ENCODE data around the gene ADAMTSL5. TPM values are rescaled to one million over a fixed set of nuclear protein-coding genes. Genes with fewer than 3 reads are reported as not detected.

ADAMTSL5 gene
- total RNA-seq, 4 donors from 2014 or later: 0.83 to 4.1 (median 2.4) TPM

DNA sequence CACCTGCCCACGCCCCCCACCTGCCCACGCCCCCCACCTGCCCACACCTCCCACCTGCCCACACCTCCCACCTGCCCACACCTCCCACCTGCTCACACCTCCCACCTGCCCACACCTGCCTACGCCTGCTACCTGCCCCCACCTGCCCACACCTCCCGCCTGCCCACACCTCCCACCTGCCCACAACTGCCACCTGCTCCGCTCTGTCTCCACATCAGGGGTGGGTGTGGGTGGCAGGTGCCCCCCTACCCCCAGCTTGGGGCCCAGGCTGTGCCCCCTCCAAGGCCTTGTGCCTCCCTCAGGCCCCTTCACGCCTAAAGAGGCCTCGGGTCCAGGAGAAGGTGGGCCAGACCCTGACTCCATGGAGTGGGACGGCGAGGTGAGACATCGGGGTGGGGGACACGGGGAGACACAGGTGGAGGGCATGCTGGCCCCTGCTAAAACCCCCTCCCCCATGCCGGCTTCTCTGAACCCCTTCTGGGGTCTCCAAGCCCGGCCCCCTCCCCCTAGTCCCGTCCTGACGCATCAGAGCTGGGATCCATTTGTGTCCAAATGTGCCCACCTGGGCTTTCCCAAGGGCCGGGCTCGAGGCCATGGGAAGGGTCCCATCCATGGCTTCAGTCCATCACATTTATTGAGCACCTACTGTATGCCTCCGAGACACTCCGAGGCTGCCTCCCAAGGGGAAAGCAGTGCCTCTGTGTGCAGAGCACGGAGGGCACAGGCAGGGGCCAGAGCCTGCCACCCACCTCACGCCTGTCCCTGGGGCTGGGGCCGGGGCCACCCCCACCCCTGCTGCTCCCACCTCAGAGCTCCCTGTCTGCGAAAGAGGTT lies 16.0 kb upstream of the ADAMTSL5 start:
- DNase-seq (ENCODE audit: low spot score in 2 of 2): no peak
- 83% methylated on average over 5 of the region's 23 CpGs for WGBS
- H3K4me3 ChIP-seq: no peak overlapping the region
- no peak overlapping the region for H3K27ac ChIP-seq
- H3K9me3 ChIP-seq: no peaks in the 10 kb centered on the region
- H3K4me1 ChIP-seq: peaks cover 6% of the 10 kb centered on the region
- TF ChIP-seq, protein P1, sequence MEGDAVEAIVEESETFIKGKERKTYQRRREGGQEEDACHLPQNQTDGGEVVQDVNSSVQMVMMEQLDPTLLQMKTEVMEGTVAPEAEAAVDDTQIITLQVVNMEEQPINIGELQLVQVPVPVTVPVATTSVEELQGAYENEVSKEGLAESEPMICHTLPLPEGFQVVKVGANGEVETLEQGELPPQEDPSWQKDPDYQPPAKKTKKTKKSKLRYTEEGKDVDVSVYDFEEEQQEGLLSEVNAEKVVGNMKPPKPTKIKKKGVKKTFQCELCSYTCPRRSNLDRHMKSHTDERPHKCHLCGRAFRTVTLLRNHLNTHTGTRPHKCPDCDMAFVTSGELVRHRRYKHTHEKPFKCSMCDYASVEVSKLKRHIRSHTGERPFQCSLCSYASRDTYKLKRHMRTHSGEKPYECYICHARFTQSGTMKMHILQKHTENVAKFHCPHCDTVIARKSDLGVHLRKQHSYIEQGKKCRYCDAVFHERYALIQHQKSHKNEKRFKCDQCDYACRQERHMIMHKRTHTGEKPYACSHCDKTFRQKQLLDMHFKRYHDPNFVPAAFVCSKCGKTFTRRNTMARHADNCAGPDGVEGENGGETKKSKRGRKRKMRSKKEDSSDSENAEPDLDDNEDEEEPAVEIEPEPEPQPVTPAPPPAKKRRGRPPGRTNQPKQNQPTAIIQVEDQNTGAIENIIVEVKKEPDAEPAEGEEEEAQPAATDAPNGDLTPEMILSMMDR (IDR thresholded peaks at IDR 0.05): no peak
- no peak for TF ChIP-seq EP300 (IDR thresholded peaks at IDR 0.05)
- TF ChIP-seq POLR2AphosphoS5 (IDR thresholded peaks at IDR 0.05): no peak
- TF ChIP-seq POLR2A (IDR thresholded peaks at IDR 0.05): no peak
- no peaks in the 10 kb centered on the region for H3K36me3 ChIP-seq
- H3K27me3 ChIP-seq: peaks cover 86% of the 10 kb centered on the region

DNA sequence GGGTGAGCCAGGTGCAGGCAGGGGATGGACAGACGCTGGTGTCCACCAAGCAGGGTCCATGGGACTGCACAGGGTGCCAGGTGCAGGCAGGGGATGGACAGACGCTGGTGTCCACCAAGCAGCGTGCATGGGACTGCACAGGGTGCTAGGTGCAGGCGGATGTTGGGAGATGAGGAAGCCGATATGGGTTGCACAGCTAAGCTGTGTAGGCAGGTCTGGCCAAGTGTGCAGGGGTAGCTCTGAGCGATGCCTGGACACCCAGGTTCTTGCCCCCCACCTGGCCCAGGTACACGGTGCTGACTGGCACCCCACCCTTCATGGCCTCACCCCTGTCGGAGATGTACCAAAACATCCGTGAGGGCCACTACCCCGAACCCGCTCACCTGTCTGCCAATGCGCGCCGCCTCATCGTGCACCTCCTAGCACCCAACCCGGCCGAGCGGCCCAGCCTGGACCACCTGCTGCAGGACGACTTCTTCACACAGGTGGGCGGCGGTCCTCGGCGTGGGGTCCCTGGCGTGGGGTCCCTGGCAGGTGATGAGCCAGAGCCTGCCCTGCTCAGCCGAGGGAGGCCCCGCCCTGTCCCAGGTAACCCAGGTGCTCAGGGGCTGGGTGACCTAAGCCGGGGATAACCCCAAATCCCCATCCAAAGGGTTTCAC lies 15.0 kb upstream of the ADAMTSL5 start:
- WGBS: 73% methylated on average over 25 of the region's 27 CpGs
- H3K36me3 ChIP-seq: no peaks in the 10 kb centered on the region

DNA sequence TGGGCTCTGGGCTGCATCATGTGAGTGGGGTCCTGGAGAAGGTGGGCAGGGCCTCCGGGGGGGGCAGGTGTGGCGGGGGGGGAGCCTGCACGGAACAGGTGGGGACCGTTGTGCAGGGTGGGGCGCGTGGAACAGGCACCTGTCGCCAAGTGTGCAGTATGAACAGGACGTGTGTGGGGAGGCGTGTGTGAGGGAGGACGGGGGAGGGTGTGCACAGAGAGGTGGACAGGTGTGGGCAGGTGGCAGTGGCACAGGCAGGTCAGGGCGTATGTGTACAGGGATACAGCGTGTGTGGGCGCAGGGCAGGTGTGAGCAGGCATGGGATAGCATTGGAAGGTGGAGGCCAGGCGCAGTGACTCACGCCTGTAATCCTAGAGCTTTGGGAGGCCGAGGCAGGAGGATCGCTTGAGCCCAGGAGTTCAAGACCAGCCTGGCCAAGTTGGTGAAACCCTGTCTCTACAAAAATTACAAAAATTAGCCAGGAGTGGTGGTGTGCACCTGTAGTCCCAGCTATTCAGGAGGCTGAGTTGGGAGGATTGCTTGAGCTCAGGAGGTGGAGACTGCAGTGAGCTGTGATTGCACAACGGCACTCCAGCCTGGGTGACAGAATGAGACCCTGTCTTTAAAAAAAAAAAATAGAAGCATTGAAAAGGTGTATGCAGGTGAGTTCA lies 14.3 kb upstream of the ADAMTSL5 start:
- Histone ChIP-seq H3K27ac (no peak overlapping the region), H3K9me3 (no peaks in the 10 kb centered on the region), H3K36me3 (no peaks in the 10 kb centered on the region), H3K4me1 (peaks cover 11% of the 10 kb centered on the region), H3K4me3 (no peak overlapping the region), H3K27me3 (peaks cover 89% of the 10 kb centered on the region)
- no peak for DNase-seq (ENCODE audit: low spot score in 2 of 2)
- WGBS: 67% methylated on average over 18 of the region's 18 CpGs
- TF ChIP-seq EP300 (IDR thresholded peaks at IDR 0.05) (no peak), POLR2AphosphoS5 (IDR thresholded peaks at IDR 0.05) (no peak), POLR2A (IDR thresholded peaks at IDR 0.05) (no peak)
- TF ChIP-seq, protein P1 (IDR thresholded peaks at IDR 0.05): no peak

More for the DNA sequence above, 15.0 kb upstream of the ADAMTSL5 start:
- H3K4me1 ChIP-seq: peaks cover 11% of the 10 kb centered on the region
- H3K9me3 ChIP-seq: no peaks in the 10 kb centered on the region
- DNase-seq (ENCODE audit: low spot score in 2 of 2): no peak
- H3K4me3 ChIP-seq: no peak overlapping the region
- TF ChIP-seq POLR2AphosphoS5 (IDR thresholded peaks at IDR 0.05) (no peak), POLR2A (IDR thresholded peaks at IDR 0.05) (no peak), EP300 (IDR thresholded peaks at IDR 0.05) (no peak)
- TF ChIP-seq, protein P1 (IDR thresholded peaks at IDR 0.05): no peak
- no peak overlapping the region for H3K27ac ChIP-seq
- H3K27me3 ChIP-seq: peaks cover 86% of the 10 kb centered on the region

DNA sequence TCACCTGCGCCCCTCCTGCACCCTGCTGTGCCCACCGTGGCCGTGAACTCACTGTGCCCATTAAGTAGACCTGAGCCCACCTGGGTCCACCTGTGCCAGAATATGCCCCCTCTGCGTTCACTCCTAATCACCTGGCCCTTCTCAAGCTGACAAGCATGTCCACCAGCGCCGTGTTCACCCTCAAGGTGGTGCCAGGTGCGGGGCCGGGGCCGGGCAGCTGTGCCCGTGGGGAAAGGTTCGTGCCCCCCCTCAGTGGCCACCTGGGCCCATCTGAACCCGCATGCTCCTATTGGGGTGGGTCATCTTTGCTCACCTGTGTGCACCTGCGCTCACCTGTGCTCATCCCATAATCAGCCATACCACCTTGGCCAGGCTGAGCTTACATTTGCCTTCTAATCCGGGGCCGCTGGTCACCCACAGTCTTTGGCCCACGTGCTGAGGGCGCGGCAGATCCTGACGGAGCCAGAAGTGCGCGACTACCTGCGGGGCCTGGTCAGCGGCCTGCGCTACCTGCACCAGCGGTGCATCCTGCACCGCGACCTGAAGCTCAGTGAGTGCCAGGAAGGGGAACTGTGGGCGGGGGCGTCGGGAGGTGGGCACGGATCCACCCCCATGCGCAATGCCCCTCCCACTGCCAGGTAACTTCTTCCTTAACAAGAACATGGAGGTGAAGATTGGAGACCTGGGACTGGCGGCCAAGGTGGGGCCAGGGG lies 13.4 kb upstream of the ADAMTSL5 start:
- no peak for DNase-seq (ENCODE audit: low spot score in 2 of 2)
- Histone ChIP-seq H3K9me3 (no peaks in the 10 kb centered on the region), H3K4me1 (peaks cover 13% of the 10 kb centered on the region), H3K27ac (no peak overlapping the region), H3K4me3 (no peak overlapping the region), H3K27me3 (peaks cover 87% of the 10 kb centered on the region), H3K36me3 (no peaks in the 10 kb centered on the region)
- TF ChIP-seq EP300 (IDR thresholded peaks at IDR 0.05): no peak
- TF ChIP-seq, protein P1 (IDR thresholded peaks at IDR 0.05): no peak
- WGBS: 79% methylated on average over 20 of the region's 33 CpGs

Data from suprapubic skin (tissue), 4 donors.